GM18909 (cell line): ENCODE data around the gene MSRB3.

Experiments
- ATAC-seq: cut with Tn5 transposase; IDR thresholded peaks from one replicate; pipeline ENCODE4 v1.9.1; 2021; ENCODE audit warnings: mild to moderate bottlenecking; ENCODE audit not compliant: unreplicated experiment, poor library complexity

The MSRB3 gene

GRCh38 chr12:65384240-65384639 is 105.8 kb downstream of the MSRB3 start:
- ATAC-seq = no peak

- no peak for ATAC-seq
These were observed 108.9 kb downstream of the MSRB3 start for GRCh38 chr12:65387396-65387795.

- no peak for ATAC-seq
These were observed 111.0 kb downstream of the MSRB3 start for GRCh38 chr12:65389436-65389835.

- ATAC-seq = no peak
These were observed 113.2 kb downstream of the MSRB3 start for GRCh38 chr12:65391711-65392110.

GRCh38 chr12:65392491-65392890 is 114.0 kb downstream of the MSRB3 start:
- ATAC-seq = no peak

- ATAC-seq = no peak
These were observed 124.7 kb downstream of the MSRB3 start for GRCh38 chr12:65403188-65403587.

GRCh38 chr12:65407388-65408149 is 129.1 kb downstream of the MSRB3 start:
- no peak for ATAC-seq

- no peak for ATAC-seq
These were observed 130.0 kb downstream of the MSRB3 start for GRCh38 chr12:65408441-65408840.

- ATAC-seq = no peak
These were observed 131.2 kb downstream of the MSRB3 start for GRCh38 chr12:65409726-65410125.

GRCh38 chr12:65411171-65411570 is 132.7 kb downstream of the MSRB3 start:
- ATAC-seq = no peak

- ATAC-seq = no peak
These were observed 136.0 kb downstream of the MSRB3 start for GRCh38 chr12:65414526-65414925.

- ATAC-seq = no peak
These were observed 137.3 kb downstream of the MSRB3 start for GRCh38 chr12:65415826-65416225.

GRCh38 chr12:65419284-65420072 is 141.0 kb downstream of the MSRB3 start:
- ATAC-seq = no peak

GRCh38 chr12:65420941-65421340 is 142.5 kb downstream of the MSRB3 start:
- ATAC-seq = no peak

- no peak for ATAC-seq
These were observed 149.2 kb downstream of the MSRB3 start for GRCh38 chr12:65427646-65428045.

GRCh38 chr12:65430006-65430405 is 151.5 kb downstream of the MSRB3 start:
- ATAC-seq = no peak

- no peak for ATAC-seq
These were observed 152.3 kb downstream of the MSRB3 start for GRCh38 chr12:65430571-65431306.

- no peak for ATAC-seq
These were observed 153.6 kb downstream of the MSRB3 start for GRCh38 chr12:65432114-65432513.

GRCh38 chr12:65432651-65433050 is 154.2 kb downstream of the MSRB3 start:
- no peak for ATAC-seq

- no peak for ATAC-seq
These were observed 156.3 kb downstream of the MSRB3 start for GRCh38 chr12:65434737-65435136.

- no peak for ATAC-seq
These were observed 164.6 kb downstream of the MSRB3 start for GRCh38 chr12:65443038-65443437.
